WTC11 (cell line): Measurements from ENCODE around the gene SLC25A20. TPM values are rescaled to one million over a fixed set of nuclear protein-coding genes. Genes with fewer than 3 reads are reported as not detected.
"Not testable (repeated sequence)": the region's sequence is repeated elsewhere in the genome, so short reads cannot be mapped to it uniquely, and the experiment has no call there.

Experiments used
- ATAC-seq: fragments of 200-7000 bp; cut with Tn5 transposase; 2 replicates; pipeline ENCODE4 v1.10.0; 2021; ENCODE audit warnings: mild to moderate bottlenecking, moderate library complexity
- CTCF ChIA-PET: fragments of 300-600 bp; sonication (Branson Sonifier 250); formaldehyde crosslinking; loops from one replicate; lab custom pipeline; 2021; ENCODE audit warnings: antibody characterized with exemption; lab: Charles Lee
- POLR2A ChIA-PET: fragments of 350-600 bp; sonication (Branson Sonifier 250); formaldehyde crosslinking; loops from one replicate; lab custom pipeline; 2021; ENCODE audit warnings: antibody characterized with exemption; lab: Charles Lee
- DNase-seq: peaks from one replicate; pipeline ENCODE4 v3.0.0; 2021; ENCODE audit warnings: low spot score
- H3K27ac Mint-ChIP-seq: 2 replicates; pipeline ENCODE4 v1.8.0; 2021; ENCODE audit warnings: mixed read lengths
- H3K27me3 Mint-ChIP-seq: 2 replicates; pipeline ENCODE4 v1.8.0; 2021; ENCODE audit warnings: low read depth, mild to moderate bottlenecking, moderate library complexity, mixed read lengths
- H3K36me3 Mint-ChIP-seq: 2 replicates; pipeline ENCODE4 v1.8.0; 2021; ENCODE audit warnings: mixed read lengths
- H3K4me1 Mint-ChIP-seq: 2 replicates; pipeline ENCODE4 v1.8.0; 2022; ENCODE audit warnings: mixed read lengths
- H3K4me3 Mint-ChIP-seq: 2 replicates; pipeline ENCODE4 v1.8.0; 2021; ENCODE audit warnings: mild to moderate bottlenecking, moderate library complexity, mixed read lengths
- H3K9me3 Mint-ChIP-seq: 2 replicates; pipeline ENCODE4 v1.8.0; 2021; ENCODE audit warnings: mixed read lengths
- HMGA2 ChIP-seq: fragments of 250-450 bp; sonication (Bioruptor Pico); IDR thresholded peaks from 2 replicates; pipeline ENCODE4 v1.4.0; 2021; ENCODE audit warnings: mild to moderate bottlenecking, moderate library complexity
- NR3C1 ChIP-seq: sonication (generic); formaldehyde crosslinking; conservative IDR thresholded peaks from 2 replicates; pipeline ENCODE4 v1.8.1; 2023; ENCODE audit warnings: low read depth, mild to moderate bottlenecking, missing genetic modification reagents
- TEAD4 ChIP-seq: sonication (generic); formaldehyde crosslinking; IDR thresholded peaks from 2 replicates; pipeline ENCODE4 v1.8.0; 2022; ENCODE audit warnings: mild to moderate bottlenecking, missing genetic modification reagents
- ZBTB21 ChIP-seq: sonication (generic); formaldehyde crosslinking; IDR thresholded peaks from 2 replicates; pipeline ENCODE4 v1.8.1; 2023; ENCODE audit warnings: mild to moderate bottlenecking, missing genetic modification reagents, borderline replicate concordance
- ZNF121 ChIP-seq: sonication (generic); formaldehyde crosslinking; IDR thresholded peaks from 2 replicates; pipeline ENCODE4 v1.8.0; 2023; ENCODE audit warnings: missing genetic modification reagents
- ZNF138 ChIP-seq: sonication (generic); formaldehyde crosslinking; conservative IDR thresholded peaks from 2 replicates; pipeline ENCODE4 v1.8.1; 2022; ENCODE audit warnings: mild to moderate bottlenecking, moderate library complexity, missing genetic modification reagents
- ZNF416 ChIP-seq: fragments of 250-450 bp; sonication (Bioruptor Pico); IDR thresholded peaks from 2 replicates; pipeline ENCODE4 v1.9.0; 2021; ENCODE audit warnings: mild to moderate bottlenecking, inconsistent platforms
- total RNA-seq: library from RNA; stranded (reverse); gene quantifications from 3 replicates; pipeline ENCODE4 v1.2.3, GENCODE V29; 2021
- TF ChIP-seq, protein P1 (sequence below): sonication (generic); formaldehyde crosslinking; IDR thresholded peaks from 2 replicates; pipeline ENCODE4 v1.8.1; 2022; ENCODE audit warnings: mild to moderate bottlenecking, moderate library complexity, missing genetic modification reagents
- TF ChIP-seq, protein P2 (sequence below): sonication (generic); formaldehyde crosslinking; IDR thresholded peaks from 2 replicates; pipeline ENCODE4 v1.8.1; 2022; ENCODE audit warnings: low read depth, mild to moderate bottlenecking, moderate library complexity, missing genetic modification reagents, borderline replicate concordance
- TF ChIP-seq, protein P3 (sequence below): sonication (generic); formaldehyde crosslinking; IDR thresholded peaks from 2 replicates; pipeline ENCODE4 v1.8.0; 2022; ENCODE audit warnings: mild to moderate bottlenecking, missing genetic modification reagents
- TF ChIP-seq, protein P4 (sequence below): sonication (generic); formaldehyde crosslinking; conservative IDR thresholded peaks from 2 replicates; pipeline ENCODE4 v1.8.1; 2023; ENCODE audit warnings: mild to moderate bottlenecking, low read depth, missing genetic modification reagents, moderate library complexity
- TF ChIP-seq, protein P5 (sequence below): fragments of 250-450 bp; sonication (Bioruptor Pico); IDR thresholded peaks from 2 replicates; pipeline ENCODE4 v1.9.0; 2021; ENCODE audit warnings: moderate library complexity, mild to moderate bottlenecking, inconsistent platforms, borderline replicate concordance
- TF ChIP-seq, protein P6 (sequence below): fragments of 250-450 bp; sonication (Bioruptor Pico); IDR thresholded peaks from 2 replicates; pipeline ENCODE4 v1.9.0; 2021; ENCODE audit warnings: mild to moderate bottlenecking
- TF ChIP-seq, protein P7 (sequence below): fragments of 250-450 bp; sonication (Bioruptor Pico); conservative IDR thresholded peaks from 2 replicates; pipeline ENCODE4 v1.9.0; 2021; ENCODE audit warnings: mild to moderate bottlenecking
- TF ChIP-seq, protein P8 (sequence below): fragments of 250-450 bp; sonication (Bioruptor Pico); IDR thresholded peaks from 2 replicates; pipeline ENCODE4 v1.9.0; 2021; ENCODE audit warnings: mild to moderate bottlenecking

Gene SLC25A20
- total RNA-seq, 1 experiment from 2014 or later: 4.9 TPM

DNA sequence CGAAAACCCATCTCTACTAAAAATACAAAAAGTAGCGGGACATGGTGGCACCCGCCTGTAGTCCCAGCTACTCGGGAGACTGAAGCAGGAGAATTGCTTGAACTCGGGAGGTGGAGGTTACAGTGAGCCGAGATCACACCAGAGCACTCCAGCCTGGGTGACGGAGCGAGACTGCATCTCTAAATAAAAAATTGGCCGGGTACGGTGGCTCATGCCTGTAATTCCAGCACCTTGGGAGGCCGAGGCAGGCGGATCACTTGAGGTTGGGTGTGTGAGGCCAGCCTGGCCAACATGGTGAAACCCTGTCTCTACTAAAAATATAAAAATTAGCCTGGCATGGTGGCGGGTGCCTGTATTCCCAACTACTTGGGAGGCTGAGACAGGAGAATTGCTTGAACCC, 8.3 kb upstream of the SLC25A20 start:
- H3K4me1 Mint-ChIP-seq, H3K4me3 Mint-ChIP-seq, H3K27ac Mint-ChIP-seq, H3K27me3 Mint-ChIP-seq, H3K36me3 Mint-ChIP-seq, POLR2A ChIA-PET, H3K9me3 Mint-ChIP-seq, CTCF ChIA-PET, DNase-seq, ATAC-seq: not testable (repeated sequence)

DNA sequence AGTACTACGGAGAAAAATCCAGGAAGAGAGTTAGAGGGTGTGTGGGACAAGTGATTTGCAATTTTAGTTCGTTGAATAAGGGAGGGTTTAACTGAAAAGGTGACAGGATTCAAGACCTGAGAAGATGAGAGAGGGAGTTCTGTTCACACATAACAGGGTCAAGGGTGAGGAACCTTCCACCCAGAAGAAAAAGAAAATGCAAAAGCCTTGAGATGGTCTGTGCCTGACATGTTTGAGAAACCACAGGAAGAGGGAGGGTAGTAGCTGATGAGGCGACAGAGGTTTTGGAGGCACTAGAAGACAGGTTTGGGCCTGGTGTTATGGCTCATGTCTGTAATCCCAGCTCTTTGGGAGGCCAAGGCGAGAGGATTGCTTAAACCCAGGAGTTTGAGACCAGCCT, 591 bp upstream of the SLC25A20 start:
- Mint-ChIP-seq H3K4me3 (peak overlapping the region; percentile 90), H3K27ac (peak overlapping the region; percentile 86), H3K36me3 (no peaks in the 10 kb centered on the region), H3K4me1 (peaks cover 16% of the 10 kb centered on the region), H3K9me3 (no peaks in the 10 kb centered on the region), H3K27me3 (no peaks in the 10 kb centered on the region)
- CTCF ChIA-PET: interaction anchor here (0.7 to 2.3 kb wide), 6 partner anchors 17 to 213 kb away, joined by 3 to 7 read pairs (median 4); partner anchors contain the start of gene NCKIPSD
- DNase-seq (no peak), ATAC-seq (no peak)
- POLR2A ChIA-PET: interaction anchor here (0.9 to 1.2 kb wide), 2 partner anchors 52 to 195 kb away, joined by 3 read pairs; partner anchors contain the start of gene QRICH1
- TF ChIP-seq TEAD4 (CRISPR knock-in tag): no peak
- no peak for TF ChIP-seq NR3C1 (CRISPR knock-in tag)
- no peak for TF ChIP-seq ZNF121 (CRISPR knock-in tag)
- TF ChIP-seq, protein P1, sequence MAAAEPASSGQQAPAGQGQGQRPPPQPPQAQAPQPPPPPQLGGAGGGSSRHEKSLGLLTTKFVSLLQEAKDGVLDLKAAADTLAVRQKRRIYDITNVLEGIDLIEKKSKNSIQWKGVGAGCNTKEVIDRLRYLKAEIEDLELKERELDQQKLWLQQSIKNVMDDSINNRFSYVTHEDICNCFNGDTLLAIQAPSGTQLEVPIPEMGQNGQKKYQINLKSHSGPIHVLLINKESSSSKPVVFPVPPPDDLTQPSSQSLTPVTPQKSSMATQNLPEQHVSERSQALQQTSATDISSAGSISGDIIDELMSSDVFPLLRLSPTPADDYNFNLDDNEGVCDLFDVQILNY (CRISPR knock-in tag): no peak
- TF ChIP-seq, protein P2, sequence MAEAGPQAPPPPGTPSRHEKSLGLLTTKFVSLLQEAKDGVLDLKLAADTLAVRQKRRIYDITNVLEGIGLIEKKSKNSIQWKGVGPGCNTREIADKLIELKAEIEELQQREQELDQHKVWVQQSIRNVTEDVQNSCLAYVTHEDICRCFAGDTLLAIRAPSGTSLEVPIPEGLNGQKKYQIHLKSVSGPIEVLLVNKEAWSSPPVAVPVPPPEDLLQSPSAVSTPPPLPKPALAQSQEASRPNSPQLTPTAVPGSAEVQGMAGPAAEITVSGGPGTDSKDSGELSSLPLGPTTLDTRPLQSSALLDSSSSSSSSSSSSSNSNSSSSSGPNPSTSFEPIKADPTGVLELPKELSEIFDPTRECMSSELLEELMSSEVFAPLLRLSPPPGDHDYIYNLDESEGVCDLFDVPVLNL: no peak
- TF ChIP-seq ZNF416 (CRISPR knock-in tag): no peak

DNA sequence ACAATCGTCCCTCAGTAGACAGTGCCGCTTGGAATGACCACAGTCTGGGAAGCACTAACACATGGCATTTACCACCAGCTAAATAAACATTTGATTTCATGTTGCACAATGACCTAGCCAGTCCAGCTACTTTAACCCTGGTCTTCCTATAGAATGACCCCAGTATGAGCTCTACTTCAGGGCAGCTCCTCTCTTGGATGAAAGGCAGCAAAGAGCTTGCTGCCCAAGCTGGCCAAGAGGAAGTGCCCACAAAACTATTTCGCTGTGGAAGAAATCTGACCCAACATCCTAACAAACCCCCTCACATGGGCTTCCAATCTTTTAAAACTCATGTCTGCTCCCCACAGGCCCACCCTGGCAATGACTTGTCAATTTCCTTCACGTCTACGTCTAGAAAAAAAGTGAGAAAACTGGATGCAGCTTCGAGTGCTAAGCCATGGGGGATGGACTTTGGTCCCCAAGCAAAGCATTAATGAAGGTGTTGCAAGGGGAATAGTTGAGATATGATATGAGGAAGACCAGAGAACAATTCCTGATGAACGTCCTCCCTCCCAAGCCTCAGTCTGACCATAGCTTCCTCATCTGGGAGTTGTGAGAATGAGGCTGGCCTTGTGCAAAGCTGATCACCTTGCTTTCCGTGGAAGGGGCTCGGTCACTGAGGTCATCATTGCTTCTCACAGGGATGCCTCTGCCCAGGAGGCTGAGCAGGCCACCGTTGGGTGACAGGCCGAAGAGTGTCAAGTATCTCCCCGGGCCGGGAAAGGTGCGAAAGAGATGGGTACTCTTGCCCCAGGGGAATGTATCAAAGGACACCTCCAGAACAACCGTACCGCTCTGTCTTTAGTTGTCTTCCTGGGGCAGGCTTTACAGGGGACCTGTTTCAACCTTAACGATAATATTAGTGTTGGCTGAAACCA, 964 bp downstream of the SLC25A20 start:
- ChIA-PET POLR2A (interaction anchor here (0.5 to 1.2 kb wide), 3 partner anchors 51 to 580 kb away, joined by 3 to 4 read pairs (median 3); partner anchors contain the start of gene WDR6), CTCF (interaction anchor here (0.7 to 2.3 kb wide), 8 partner anchors 21 to 162 kb away, joined by 3 to 7 read pairs (median 4); partner anchors contain the start of gene ARIH2)
- DNase-seq (no peak), ATAC-seq (no peak)
- H3K9me3 Mint-ChIP-seq: no peaks in the 10 kb centered on the region
- peak overlapping the region; percentile 90 for H3K4me3 Mint-ChIP-seq
- H3K36me3 Mint-ChIP-seq: no peaks in the 10 kb centered on the region
- no peaks in the 10 kb centered on the region; the same call in 1 of the 2 replicates for H3K27me3 Mint-ChIP-seq
- H3K4me1 Mint-ChIP-seq: peaks cover 16% of the 10 kb centered on the region
- H3K27ac Mint-ChIP-seq: no peak overlapping the region
- TF ChIP-seq, protein P3, sequence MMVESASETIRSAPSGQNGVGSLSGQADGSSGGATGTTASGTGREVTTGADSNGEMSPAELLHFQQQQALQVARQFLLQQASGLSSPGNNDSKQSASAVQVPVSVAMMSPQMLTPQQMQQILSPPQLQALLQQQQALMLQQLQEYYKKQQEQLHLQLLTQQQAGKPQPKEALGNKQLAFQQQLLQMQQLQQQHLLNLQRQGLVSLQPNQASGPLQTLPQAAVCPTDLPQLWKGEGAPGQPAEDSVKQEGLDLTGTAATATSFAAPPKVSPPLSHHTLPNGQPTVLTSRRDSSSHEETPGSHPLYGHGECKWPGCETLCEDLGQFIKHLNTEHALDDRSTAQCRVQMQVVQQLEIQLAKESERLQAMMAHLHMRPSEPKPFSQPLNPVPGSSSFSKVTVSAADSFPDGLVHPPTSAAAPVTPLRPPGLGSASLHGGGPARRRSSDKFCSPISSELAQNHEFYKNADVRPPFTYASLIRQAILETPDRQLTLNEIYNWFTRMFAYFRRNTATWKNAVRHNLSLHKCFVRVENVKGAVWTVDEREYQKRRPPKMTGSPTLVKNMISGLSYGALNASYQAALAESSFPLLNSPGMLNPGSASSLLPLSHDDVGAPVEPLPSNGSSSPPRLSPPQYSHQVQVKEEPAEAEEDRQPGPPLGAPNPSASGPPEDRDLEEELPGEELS: no peak
- TF ChIP-seq, protein P4, sequence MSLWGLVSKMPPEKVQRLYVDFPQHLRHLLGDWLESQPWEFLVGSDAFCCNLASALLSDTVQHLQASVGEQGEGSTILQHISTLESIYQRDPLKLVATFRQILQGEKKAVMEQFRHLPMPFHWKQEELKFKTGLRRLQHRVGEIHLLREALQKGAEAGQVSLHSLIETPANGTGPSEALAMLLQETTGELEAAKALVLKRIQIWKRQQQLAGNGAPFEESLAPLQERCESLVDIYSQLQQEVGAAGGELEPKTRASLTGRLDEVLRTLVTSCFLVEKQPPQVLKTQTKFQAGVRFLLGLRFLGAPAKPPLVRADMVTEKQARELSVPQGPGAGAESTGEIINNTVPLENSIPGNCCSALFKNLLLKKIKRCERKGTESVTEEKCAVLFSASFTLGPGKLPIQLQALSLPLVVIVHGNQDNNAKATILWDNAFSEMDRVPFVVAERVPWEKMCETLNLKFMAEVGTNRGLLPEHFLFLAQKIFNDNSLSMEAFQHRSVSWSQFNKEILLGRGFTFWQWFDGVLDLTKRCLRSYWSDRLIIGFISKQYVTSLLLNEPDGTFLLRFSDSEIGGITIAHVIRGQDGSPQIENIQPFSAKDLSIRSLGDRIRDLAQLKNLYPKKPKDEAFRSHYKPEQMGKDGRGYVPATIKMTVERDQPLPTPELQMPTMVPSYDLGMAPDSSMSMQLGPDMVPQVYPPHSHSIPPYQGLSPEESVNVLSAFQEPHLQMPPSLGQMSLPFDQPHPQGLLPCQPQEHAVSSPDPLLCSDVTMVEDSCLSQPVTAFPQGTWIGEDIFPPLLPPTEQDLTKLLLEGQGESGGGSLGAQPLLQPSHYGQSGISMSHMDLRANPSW (CRISPR knock-in tag): no peak
- TF ChIP-seq, protein P5, sequence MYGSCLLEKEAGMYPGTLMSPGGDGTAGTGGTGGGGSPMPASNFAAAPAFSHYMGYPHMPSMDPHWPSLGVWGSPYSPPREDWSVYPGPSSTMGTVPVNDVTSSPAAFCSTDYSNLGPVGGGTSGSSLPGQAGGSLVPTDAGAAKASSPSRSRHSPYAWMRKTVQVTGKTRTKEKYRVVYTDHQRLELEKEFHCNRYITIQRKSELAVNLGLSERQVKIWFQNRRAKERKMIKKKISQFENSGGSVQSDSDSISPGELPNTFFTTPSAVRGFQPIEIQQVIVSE: no peak
- TF ChIP-seq NR3C1 (CRISPR knock-in tag): no peak
- TF ChIP-seq ZBTB21: no peak
- no peak for TF ChIP-seq ZNF138 (CRISPR knock-in tag)
- TF ChIP-seq, protein P6, sequence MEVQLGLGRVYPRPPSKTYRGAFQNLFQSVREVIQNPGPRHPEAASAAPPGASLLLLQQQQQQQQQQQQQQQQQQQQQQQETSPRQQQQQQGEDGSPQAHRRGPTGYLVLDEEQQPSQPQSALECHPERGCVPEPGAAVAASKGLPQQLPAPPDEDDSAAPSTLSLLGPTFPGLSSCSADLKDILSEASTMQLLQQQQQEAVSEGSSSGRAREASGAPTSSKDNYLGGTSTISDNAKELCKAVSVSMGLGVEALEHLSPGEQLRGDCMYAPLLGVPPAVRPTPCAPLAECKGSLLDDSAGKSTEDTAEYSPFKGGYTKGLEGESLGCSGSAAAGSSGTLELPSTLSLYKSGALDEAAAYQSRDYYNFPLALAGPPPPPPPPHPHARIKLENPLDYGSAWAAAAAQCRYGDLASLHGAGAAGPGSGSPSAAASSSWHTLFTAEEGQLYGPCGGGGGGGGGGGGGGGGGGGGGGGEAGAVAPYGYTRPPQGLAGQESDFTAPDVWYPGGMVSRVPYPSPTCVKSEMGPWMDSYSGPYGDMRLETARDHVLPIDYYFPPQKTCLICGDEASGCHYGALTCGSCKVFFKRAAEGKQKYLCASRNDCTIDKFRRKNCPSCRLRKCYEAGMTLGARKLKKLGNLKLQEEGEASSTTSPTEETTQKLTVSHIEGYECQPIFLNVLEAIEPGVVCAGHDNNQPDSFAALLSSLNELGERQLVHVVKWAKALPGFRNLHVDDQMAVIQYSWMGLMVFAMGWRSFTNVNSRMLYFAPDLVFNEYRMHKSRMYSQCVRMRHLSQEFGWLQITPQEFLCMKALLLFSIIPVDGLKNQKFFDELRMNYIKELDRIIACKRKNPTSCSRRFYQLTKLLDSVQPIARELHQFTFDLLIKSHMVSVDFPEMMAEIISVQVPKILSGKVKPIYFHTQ (CRISPR knock-in tag): no peak
- no peak for TF ChIP-seq HMGA2 (CRISPR knock-in tag)
- TF ChIP-seq ZNF416 (CRISPR knock-in tag): no peak
- TF ChIP-seq, protein P7, sequence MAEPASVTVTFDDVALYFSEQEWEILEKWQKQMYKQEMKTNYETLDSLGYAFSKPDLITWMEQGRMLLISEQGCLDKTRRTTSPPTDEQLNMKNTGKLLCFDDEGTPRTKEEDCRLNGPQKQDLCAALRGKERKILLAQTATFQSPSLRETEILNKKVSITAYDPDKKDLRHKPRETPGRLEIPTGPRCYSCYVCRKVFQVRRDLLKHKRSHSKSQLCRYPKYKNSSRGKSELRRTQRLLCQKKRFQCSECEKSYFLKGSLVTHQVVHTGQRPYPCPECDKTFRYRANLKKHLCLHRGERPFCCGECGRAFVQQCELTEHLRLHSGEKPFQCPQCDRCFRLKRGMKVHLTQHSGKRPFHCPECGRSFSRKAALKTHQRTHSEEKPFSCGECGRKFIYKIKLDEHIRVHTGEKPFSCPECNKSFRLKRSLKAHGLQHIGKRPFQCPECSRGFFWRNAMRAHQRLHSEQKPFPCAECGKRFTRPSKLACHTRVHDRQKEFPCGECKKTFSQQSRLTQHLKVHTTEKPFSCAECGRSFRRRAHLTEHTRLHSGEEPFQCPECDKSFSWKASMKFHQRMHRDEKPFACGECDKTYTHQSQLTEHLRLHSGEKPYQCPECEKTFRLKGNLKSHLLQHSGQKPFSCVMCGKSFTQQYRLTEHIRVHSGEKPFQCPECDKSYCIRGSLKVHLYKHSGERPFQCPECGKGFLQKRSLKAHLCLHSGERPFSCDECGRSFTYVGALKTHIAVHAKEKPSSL (CRISPR knock-in tag): no peak
- TF ChIP-seq, protein P8, sequence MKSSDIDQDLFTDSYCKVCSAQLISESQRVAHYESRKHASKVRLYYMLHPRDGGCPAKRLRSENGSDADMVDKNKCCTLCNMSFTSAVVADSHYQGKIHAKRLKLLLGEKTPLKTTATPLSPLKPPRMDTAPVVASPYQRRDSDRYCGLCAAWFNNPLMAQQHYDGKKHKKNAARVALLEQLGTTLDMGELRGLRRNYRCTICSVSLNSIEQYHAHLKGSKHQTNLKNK: no peak
